Measurements from ENCODE around the gene PDE6D.

The PDE6D gene

DNA sequence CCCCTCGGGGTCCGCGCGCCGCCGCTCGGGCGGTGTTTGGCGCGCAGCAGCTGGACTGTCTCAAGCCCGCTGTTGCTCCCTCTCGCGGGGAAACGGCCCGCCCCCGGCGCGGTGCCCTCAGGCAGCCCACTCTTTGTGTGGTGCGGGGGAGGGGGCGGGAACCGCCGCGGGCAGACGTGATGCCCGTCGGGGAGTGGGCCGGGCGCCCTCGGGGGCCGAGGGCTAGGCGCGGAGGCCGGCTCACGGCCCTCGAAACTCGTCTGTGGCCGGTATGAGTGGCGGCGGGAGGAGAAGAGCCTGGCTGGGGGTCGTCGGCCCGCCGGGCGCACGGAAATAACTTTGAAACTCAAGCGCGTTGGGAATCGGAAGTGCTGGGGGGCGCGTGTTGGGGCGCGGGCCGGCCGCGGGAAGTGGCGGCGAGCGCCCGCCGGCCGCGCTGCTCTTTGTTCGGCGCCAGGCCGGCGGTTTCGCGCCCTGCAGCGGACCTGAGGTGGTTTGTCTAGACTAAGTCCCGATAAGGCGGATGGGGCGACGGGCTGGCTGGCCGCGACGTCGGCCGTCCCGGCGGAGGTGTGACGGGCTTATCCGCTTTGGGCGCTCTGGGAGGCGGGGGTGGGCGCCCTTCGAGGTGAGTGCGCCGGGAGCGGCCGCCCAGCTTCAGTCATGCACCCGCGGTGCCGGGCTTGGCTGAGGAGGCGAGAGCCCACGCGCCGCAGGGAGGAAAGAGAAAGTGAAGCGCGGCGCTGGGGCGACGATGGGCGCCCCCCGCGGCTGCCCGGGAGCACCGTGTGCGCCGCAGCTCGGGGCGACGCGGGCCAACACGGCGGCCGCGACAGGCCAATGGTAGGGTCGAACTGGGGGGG lies 72.1 kb downstream of the PDE6D start:
- DNase-seq (ENCODE audit: extremely low read depth in 1 of 2, low read depth in 1 of 2), result peak in 1 of 2 donors; percentile 41

DNA sequence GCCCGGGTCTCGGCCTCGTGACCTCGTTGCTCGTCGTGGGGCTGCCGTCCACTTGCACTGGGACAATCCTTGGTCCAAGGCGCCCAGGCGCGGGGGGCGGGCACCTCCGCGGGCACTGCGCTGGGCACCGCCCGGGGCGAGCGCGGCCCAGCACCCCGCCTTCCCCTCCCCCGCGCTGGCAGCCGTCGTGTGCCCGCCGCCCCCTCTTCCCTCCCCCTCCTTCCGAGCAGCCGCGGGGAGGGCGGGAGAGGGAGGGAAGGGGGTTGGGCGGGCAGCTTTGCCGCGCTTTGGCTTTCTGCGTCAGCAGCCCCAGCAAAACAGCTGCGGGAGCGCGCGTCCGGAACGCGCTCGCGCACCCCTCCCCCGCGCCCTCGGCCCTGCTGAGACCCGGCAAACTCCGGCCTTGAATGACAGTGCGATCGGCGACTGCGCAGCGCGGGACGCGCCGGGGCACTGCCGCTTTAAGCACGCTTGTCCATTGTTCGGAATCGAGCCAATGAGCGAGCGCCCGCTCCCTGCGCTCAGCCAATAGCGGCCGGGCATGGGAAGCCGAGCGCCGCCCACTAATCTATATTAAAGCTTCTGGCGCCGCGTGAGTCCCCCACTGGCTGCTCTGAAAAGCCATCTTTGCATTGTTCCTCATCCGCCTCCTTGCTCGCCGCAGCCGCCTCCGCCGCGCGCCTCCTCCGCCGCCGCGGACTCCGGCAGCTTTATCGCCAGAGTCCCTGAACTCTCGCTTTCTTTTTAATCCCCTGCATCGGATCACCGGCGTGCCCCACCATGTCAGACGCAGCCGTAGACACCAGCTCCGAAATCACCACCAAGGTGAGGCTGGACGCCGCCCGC lies 72.9 kb downstream of the PDE6D start, which contains the start of gene PTMA:
Gene PTMA, plus strand, starts transcription at position 599 of the 846 bp plus-strand sequence. Its CDS starts 182 bp downstream, at position 781.
- DNase-seq (ENCODE audit: extremely low read depth in 1 of 2, low read depth in 1 of 2), result peak; percentile 99

DNA sequence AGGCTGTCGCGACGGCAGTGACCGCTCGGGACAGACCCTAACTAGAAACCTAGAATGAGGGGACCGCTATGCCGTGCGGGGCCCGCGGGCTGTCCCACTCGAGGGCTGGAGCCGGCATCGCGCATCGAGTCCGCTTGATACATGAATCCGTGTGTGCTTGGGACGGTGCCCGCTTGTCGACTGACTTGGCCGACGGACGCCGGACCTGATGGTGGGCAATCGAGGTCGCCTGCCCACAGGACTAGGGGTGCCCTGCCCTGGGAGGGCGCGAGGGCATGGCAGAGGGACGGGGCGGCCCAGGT lies 73.5 kb downstream of the PDE6D start:
- DNase-seq (ENCODE audit: extremely low read depth in 1 of 2, low read depth in 1 of 2), result peak in 1 of 2 donors; percentile 42

DNA sequence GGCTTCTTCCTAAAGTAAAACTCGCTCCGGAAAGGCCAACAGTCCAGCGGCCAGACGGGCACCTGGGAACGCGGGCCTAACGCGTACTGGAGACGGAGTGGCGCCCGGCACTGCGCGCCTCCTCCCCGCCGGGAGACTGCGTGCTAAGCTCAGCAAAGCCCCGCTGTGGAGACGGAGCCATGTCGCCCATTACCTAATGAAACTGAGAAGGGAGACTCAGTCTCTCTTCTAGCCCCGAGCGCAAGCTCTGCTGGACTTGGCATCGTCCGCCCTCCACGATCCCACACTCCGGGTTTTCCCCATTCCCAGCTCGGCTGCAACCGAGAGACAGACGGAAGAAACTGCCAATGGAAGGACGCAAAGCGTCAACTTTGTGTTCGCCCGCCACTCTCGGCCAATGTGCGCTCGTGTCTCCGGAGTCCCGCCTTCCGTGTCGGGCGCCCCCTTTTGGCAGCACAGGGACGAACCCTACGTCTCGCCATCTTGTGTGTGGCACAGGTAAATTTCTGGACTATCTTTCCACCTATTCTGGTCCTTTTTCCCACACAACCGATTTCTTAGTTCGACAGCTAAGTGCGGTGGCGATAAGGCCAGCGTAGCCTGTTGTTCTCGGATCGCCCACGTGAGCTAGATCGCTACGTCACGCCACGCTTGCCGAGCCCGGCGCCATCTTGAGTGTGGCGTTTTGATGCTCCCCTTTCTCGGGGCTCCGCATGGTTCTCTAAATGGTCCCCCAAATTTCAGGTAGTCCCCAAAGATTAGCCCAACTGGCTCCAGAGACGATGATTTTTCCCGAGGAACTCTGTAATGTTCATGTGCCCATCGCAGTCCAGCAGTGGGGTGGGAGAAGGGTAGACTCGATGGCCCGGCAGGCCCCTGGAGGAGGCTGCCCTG lies 74.1 kb downstream of the PDE6D start:
- peak; percentile 91 to 96 for DNase-seq (ENCODE audit: extremely low read depth in 1 of 2, low read depth in 1 of 2)

DNA sequence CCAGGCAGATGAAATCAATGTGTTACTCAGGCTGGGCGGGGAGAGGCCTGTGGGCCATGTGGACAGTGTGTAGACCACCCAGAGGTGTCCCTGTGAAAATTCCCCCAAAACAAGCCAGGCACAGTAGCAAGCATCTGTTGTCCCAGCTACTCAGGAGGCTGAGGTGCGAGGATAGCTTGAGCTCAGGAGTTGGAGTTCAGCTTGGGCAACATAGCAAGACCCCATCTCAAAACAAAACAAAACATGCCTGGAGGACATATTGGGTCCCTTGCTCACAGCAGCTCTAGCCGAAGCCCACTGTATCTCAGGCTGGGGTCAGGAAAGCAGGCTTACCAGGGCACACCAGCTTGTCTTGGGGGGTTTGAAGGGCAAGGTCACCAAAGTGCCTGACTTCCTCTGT lies 77.1 kb downstream of the PDE6D start:
- no peak for DNase-seq (ENCODE audit: extremely low read depth in 1 of 2, low read depth in 1 of 2)

DNA sequence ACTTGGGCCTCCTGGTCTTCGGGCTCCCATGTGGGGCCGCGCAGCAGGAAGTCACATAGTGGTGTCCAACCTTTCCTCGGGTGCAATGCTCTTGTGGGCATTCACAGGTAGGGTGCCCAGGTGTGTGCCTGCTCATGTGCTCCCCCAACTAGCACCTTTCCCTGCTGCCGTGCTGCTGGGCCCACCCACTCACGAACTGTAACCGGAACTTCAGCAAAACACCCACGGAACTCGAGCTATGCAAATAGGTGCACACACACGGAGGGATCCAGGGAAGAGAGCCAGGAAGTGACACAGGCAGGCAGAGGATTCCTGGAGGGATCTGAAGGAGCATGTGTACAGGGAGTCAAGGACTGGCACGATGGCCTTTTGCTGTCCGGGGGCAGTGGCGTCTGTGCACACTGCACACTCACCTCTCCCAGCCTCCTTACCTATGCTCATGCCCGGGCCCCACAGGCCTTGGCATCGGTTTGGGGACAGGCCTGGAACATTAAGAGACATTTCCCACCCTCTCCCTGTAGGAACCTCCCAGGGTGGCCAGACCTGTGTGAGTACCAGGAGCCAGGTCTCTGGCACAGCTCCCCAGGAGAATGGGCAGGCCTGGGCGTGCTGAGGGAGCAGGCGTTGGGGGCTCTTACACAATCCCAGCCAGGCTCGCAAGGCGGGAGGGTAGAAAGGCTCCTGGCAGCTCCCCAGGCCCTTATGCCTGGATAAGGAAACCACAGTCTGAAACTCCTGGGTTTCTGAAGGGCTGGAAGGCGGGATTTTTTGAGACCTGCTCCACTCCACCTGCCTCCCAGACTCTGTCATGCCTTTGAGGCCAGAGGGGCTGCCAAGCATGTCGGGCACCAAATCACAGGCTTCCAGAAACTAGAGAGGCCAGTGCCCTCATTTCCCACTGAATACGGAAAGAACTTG lies 79.4 kb downstream of the PDE6D start:
- DNase-seq (ENCODE audit: extremely low read depth in 1 of 2, low read depth in 1 of 2), result no peak

DNA sequence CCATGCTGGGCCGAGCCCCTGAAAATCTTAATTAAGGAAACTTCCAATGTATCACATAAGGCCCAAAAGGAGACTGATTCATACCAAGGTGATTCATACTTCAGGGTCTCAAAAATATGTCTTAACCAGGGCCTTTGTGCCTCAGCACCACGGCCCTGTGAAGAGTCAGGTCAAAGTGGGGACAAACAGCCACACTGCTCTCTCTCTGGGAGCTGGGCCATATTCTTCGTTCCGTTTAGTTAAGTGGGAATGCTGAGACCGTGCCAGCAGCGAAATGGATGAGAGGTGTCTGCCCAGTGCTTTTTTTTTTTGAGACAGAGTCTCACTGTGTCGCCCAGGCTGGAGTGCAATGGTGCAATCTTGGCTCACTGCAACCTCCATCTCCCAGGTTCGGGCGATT lies 82.1 kb downstream of the PDE6D start:
- DNase-seq (ENCODE audit: extremely low read depth in 1 of 2, low read depth in 1 of 2), result no peak

DNA sequence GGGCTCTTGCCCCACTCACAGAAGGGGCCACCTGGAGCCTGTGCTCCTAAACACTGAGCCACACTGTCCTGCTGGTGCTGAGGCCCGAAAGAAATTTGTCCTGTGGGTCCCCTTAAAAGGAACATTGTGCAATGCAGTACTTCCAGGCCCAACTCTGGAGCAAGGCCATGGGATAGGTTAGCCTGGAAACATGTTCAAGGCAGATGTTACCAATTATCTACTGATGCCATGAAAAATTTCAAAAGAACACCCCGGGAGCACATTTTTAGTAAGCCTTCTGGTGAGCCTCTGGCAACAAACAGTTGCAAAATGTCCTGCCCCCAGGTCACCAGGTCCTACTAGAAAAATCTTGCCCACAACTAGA lies 85.1 kb downstream of the PDE6D start:
- no peak for DNase-seq (ENCODE audit: extremely low read depth in 1 of 2, low read depth in 1 of 2)

DNA sequence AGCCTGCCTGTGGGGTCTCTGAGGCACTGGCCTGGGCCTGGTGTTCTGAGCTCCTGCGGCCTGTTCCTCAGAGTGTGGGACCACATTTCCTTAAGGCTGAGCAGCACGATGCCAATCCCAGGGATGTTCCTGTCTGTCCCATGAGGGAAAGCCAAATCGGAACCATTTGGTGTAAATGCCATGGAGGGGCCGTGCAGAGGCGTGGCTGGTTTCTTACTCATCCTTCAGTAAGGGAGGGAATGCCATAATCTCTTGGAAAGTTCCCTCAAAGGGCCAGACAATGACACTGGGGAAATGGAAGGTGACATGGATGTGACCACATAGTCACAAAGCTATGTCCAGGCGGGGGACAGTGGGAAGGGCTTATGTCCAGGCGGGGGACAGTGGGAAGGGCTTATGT lies 87.1 kb downstream of the PDE6D start:
- no peak for DNase-seq (ENCODE audit: extremely low read depth in 1 of 2, low read depth in 1 of 2)

DNA sequence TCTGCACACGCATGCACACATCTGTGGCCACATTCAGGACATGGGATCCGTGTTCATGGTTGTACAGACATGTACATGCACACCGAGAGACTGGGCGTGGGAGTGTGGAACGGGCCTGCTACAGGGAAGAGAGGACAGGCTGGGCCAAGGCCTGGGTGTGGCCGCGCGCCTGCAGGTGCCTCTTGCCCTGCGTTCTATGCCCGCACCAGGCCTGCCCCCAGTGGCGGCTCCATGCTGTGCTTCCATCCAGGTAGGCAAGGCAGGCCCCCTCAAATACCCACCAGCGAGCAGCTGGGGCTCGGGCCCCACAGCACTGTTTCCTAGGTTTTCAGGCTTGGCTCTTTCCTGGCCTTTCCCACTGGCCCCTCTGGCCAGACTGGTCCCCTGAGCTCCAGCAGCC lies 88.2 kb downstream of the PDE6D start:
- no peak for DNase-seq (ENCODE audit: extremely low read depth in 1 of 2, low read depth in 1 of 2)

DNA sequence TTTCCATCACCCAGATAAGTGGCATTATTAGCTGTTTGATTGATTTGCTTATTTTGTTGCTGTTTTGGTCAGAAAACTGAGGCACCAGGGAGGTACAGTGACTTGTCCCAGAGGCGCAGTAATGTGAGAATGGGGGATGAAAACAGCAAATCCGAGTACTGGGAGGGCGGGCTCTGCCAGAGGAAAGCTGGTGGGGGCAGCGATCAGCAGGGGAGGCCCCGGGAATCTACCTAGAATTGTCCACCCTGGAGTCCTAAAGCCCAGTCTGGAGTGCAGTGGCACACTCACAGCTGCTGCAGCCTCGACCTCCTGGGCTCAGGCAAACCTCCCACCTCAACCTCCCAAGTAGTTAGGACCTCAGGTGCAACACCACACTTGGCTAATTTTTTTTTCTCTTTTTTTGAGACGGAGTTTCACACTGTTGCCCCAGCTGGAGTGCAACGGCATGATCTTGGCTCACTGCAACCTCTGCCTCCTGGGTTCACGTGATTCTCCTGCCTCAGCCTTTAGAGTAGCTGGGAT lies 89.8 kb downstream of the PDE6D start:
- DNase-seq (ENCODE audit: extremely low read depth in 1 of 2, low read depth in 1 of 2), result no peak

DNA sequence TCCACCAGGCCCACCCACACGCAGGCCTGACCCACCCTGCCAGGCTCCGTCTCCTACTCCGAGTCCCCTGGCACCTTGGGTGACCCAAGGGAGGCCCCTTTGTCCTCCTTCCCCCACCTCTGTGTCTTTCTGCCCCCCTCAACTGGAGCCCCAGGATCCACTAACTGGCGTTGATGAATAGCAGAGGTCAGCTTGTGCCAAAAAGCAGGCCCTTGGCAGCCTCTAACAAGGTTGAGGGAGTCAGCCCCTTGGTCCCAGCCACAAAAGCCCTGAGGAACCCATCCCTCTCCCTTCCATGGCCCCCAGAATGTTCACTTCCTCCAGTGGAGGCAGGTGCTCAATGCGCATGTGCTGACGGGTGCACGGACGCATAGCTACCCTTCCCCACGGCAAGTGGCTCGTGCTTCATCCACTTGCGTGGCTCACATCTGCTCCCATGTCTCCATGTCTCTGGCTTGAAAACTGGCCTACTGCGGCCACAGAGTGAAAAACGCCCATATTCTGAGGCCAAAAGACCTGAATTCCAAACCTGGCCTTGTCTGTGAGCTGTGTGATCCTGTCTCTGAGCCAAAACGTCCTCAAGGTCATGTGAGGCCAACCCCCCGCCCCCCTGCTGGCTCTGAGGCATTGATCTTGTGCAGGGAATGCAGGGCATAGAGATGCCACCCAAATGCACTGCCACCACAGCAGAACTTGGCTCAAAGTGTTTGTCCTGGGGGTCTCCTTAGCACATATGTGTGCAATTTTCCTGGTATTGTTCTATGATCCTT lies 91.8 kb downstream of the PDE6D start:
- no peak for DNase-seq (ENCODE audit: extremely low read depth in 1 of 2, low read depth in 1 of 2)

DNA sequence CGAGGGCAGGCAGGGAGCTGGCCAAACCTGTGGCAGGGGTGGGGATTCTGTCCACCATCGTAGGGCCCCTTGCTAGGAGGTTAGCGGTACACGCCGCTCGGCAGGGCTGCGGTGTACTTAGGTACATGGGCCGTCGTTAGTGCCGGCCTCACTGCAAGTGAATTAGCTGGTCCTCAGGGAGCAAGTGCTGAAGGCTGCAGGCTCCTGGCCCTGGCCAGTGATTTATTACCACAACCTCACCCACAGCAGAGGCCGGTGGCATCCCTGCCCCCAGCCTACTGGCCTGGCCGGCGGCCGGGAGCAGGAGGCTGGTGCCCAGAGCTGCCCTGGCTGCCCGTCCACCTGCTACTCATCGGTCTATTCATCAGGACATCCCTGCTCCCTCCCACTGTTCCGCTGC lies 92.4 kb downstream of the PDE6D start:
- no peak for DNase-seq (ENCODE audit: extremely low read depth in 1 of 2, low read depth in 1 of 2)

DNA sequence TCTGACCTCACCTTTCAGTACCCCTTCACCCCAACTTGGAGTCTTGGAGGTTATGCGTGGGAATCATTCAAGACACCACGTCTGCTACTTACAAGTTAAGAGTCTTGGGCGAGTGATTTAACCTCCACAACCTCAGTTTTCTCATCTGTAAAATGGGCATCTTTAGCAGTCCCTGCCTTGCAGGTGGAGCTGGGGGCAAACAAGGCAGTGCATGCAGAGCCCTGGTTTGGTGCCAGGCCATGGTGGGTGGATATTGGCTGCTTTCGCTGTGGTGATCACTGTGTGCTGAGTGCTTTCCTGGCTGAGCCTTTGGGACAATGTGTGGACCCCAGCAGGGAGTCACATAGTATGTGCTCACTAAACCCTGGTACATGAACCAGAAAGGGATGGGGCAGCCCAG lies 93.1 kb downstream of the PDE6D start:
- no peak for DNase-seq (ENCODE audit: extremely low read depth in 1 of 2, low read depth in 1 of 2)

DNA sequence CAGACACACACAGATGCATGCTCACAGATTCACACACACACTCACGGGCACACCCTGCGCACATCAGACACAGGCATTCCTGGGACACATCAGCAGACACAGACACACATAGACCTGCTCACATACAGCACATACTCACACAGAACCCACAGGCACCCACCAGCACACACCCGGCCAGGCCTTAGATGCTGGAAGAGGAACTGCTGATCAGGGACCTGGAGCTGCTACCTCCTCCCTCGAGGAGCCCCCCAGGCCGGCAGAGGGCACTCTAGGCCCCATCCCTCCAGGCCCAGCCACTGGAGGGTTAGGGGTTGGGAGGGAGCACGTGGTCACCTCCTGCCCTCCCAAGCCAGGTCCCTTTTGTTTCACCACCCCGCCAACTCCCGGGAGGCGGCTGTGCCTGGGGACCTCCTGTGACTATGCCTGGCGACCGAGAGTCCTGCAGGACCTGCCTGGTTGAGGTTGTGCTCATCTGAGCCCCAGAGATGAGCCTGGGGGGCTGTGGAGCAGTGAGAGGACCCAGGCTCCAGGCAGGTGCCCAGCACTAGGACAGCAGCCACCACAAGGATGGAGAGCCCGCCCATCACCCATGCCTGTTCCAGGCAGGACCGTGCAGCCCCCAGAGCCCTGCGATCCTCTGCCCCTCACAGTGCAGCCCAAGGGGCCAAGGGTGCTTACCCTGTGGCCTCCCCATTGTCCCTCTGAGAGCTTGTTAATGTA lies 93.8 kb downstream of the PDE6D start:
- DNase-seq (ENCODE audit: extremely low read depth in 1 of 2, low read depth in 1 of 2), result peak; percentile 22 to 61

DNA sequence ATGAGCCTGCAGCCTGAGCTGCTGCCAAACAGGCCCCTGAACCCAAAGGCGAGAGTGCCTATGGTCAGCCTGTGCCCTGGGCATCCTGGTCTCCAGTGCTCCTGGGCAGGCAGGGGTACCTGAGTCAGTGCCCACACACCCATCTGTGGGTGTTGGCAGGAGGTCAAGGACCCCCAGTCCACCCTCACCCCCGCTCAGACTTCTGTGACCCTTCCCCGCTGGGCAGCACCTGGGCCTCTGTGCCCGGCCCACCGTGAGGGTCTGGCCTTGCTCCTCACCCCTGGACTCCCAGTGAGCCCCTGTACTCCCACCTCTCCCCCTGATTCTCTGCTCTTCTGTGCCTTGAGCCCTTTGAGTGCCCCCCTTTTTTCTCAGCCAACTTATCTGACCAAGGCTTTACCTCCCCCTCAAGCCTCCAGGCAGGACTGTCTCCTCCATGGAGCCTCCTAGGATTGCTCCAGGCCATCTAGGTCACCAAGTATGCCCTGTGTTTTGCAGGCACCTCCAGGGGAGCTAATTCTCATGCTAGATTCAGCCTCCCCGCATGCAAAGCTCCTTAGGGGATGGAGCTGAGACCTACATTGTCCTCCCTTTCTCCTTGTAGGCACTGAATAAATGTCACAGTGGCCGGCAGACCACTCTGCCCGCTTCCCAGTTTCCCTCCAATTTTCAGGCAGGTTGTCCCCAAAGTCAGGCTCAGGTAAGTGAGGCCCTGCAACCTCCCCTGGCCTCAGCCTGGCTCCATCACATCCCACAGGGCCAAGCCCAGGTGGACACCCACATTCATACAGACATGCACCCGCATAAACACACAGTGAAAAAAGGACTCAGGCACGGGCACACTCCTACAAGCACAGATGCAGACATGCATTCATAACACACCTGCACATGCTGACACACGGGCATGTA lies 94.6 kb downstream of the PDE6D start:
- DNase-seq (ENCODE audit: extremely low read depth in 1 of 2, low read depth in 1 of 2), result no peak
